Measurements from ENCODE around the gene GUK1. TPM values are rescaled to one million over a fixed set of nuclear protein-coding genes. Genes with fewer than 3 reads are reported as not detected.

Gene GUK1
- total RNA-seq, 1 experiment from 2014 or later = 111 TPM

DNA sequence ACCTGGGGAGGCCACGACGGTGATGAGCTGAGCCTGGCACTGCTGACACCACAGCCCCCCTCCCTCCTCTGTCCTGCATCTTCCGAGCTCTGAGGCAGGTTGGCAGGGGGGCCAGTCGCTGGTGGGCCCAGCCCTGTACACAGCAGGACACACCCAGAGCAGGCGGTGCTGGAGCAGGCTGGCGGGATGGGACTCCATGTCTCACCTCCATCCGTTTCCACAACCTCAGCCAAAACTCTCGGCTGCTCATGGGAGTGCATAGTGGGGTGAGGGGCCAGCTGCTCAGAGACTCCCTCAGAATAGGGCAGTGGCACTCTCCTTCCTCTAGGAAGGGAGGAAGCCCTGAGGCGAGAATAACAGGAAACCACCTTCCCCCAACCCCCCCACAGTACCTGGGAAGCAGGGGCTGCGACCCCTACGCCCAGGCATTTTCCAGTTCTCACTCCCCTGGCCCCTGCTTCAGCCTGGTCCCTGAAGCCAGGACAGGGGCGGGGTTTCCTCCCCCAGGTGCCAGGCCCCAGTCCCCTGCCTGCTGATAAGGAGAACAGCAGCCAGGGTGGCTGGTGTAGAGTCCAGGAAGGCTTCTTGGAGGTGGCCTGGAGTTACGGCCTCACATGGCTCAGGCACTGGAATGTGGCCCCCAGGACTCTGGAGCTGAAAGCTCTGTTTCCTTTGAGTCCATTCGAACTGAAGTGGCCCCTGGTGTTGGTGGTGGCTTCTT is 22.4 kb downstream of the GUK1 start:
- CTCF ChIA-PET = interaction anchor here (1.2 to 2.0 kb wide), 3 partner anchors 11 to 157 kb away, joined by 3 to 7 read pairs (median 5); no protein-coding TSS in a partner anchor
- Mint-ChIP-seq H3K27ac (no peak overlapping the region), H3K4me1 (peaks cover 13% of the 10 kb centered on the region; the same call in 1 of the 2 replicates)

GRCh38 chr1:228163007-228163753 is 23.1 kb downstream of the GUK1 start:
- TF ChIP-seq MXD4 (CRISPR knock-in tag; IDR thresholded peaks at IDR 0.05; ENCODE audit: borderline replicate concordance) (no peak), GRHL2 (CRISPR knock-in tag; IDR thresholded peaks at IDR 0.05; ENCODE audit: insufficient replicate concordance, severe bottlenecking) (no peak), ZNF671 (CRISPR knock-in tag; IDR thresholded peaks at IDR 0.05) (no peak), ETV6 (CRISPR knock-in tag; IDR thresholded peaks at IDR 0.05) (no peak), IRF2 (CRISPR knock-in tag; IDR thresholded peaks at IDR 0.05; ENCODE audit: borderline replicate concordance, low read depth) (no peak), ZNF138 (CRISPR knock-in tag; conservative IDR thresholded peaks at IDR 0.05) (no peak), SP1 (CRISPR knock-in tag; conservative IDR thresholded peaks at IDR 0.05) (no peak), ATF2 (CRISPR knock-in tag; IDR thresholded peaks at IDR 0.05; ENCODE audit: borderline replicate concordance, low read depth) (no peak), MAX (CRISPR knock-in tag; IDR thresholded peaks at IDR 0.05) (no peak), ZNF263 (CRISPR knock-in tag; IDR thresholded peaks at IDR 0.05; ENCODE audit: low read depth) (no peak), FOXK1 (CRISPR knock-in tag; IDR thresholded peaks at IDR 0.05) (no peak), TEAD1 (CRISPR knock-in tag; IDR thresholded peaks at IDR 0.05) (no peak), SMAD3 (CRISPR knock-in tag; IDR thresholded peaks at IDR 0.05; ENCODE audit: borderline replicate concordance) (no peak), MYBL2 (CRISPR knock-in tag; IDR thresholded peaks at IDR 0.05) (no peak)
- TF ChIP-seq, protein P1, sequence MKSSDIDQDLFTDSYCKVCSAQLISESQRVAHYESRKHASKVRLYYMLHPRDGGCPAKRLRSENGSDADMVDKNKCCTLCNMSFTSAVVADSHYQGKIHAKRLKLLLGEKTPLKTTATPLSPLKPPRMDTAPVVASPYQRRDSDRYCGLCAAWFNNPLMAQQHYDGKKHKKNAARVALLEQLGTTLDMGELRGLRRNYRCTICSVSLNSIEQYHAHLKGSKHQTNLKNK (CRISPR knock-in tag; IDR thresholded peaks at IDR 0.05) = no peak
- no peak for ATAC-seq
- peaks cover 13% of the 10 kb centered on the region; the same call in 1 of the 2 replicates for H3K4me1 Mint-ChIP-seq
- no peaks in the 10 kb centered on the region for H3K9me3 Mint-ChIP-seq
- peaks cover 11% of the 10 kb centered on the region for H3K27me3 Mint-ChIP-seq (ENCODE audit: low read depth)
- POLR2A ChIA-PET = interaction anchor here (1.2 kb wide), 1 partner anchor 11 kb away, joined by 4 read pairs; no protein-coding TSS in a partner anchor
- H3K4me3 Mint-ChIP-seq = no peak overlapping the region
- CTCF ChIA-PET = interaction anchor here (1.2 to 2.0 kb wide), 3 partner anchors 11 to 158 kb away, joined by 3 to 7 read pairs (median 5); no protein-coding TSS in a partner anchor
- DNase-seq (ENCODE audit: low spot score) = no peak
- no peak overlapping the region for H3K27ac Mint-ChIP-seq
- H3K36me3 Mint-ChIP-seq = no peaks in the 10 kb centered on the region

More for the DNA sequence above, 22.4 kb downstream of the GUK1 start:
- TF ChIP-seq FOXP1 (CRISPR knock-in tag; IDR thresholded peaks at IDR 0.05; ENCODE audit: borderline replicate concordance) = no peak
- TF ChIP-seq NFATC4 (CRISPR knock-in tag; IDR thresholded peaks at IDR 0.05) = no peak
- no peak for TF ChIP-seq TEAD1 (CRISPR knock-in tag; IDR thresholded peaks at IDR 0.05)
- no peak for TF ChIP-seq HMGXB4 (CRISPR knock-in tag; IDR thresholded peaks at IDR 0.05)
- TF ChIP-seq CBFB (CRISPR knock-in tag; IDR thresholded peaks at IDR 0.05; ENCODE audit: low read depth) = no peak
- Mint-ChIP-seq H3K9me3 (no peaks in the 10 kb centered on the region), H3K36me3 (no peaks in the 10 kb centered on the region), H3K27me3 (ENCODE audit: low read depth) (peaks cover 14% of the 10 kb centered on the region), H3K4me3 (no peak overlapping the region)
- no peak for ATAC-seq
- DNase-seq (ENCODE audit: low spot score) = no peak
- POLR2A ChIA-PET = interaction anchor here (1.2 kb wide), 1 partner anchor 10 kb away, joined by 4 read pairs; no protein-coding TSS in a partner anchor
